Central memory CD8-positive, alpha-beta T cell (primary cell): ENCODE results near the gene CPAMD8.

Experiments used
- ATAC-seq: fragments of 150-1000 bp; cut with Tn5 transposase; replicated peaks from 2 replicates; pipeline ENCODE4 v1.10.0; 2022; ENCODE audit warnings: mild to moderate bottlenecking, moderate FRiP score, moderate number of reproducible peaks; ENCODE audit not compliant: poor library complexity, severe bottlenecking; ENCODE audit errors: extremely low read depth
- DNase-seq, 2 donors: peaks; one replicate each; pipeline ENCODE4 v3.0.0; 2021; ENCODE audit warnings: low spot score in 2 of 2
- H3K27ac Mint-ChIP-seq: one replicate; pipeline ENCODE4 v1.8.0; 2022; ENCODE audit warnings: low read depth, mild to moderate bottlenecking, moderate library complexity, mixed read lengths
- H3K27me3 Mint-ChIP-seq: one replicate; pipeline ENCODE4 v1.8.0; 2022; ENCODE audit warnings: mixed read lengths
- H3K36me3 Mint-ChIP-seq: one replicate; pipeline ENCODE4 v1.8.0; 2022; ENCODE audit warnings: mild to moderate bottlenecking, moderate library complexity, mixed read lengths; ENCODE audit not compliant: insufficient read depth
- H3K4me1 Mint-ChIP-seq: one replicate; pipeline ENCODE4 v1.8.0; 2022; ENCODE audit warnings: mixed read lengths
- H3K4me3 Mint-ChIP-seq: one replicate; pipeline ENCODE4 v1.8.0; 2022; ENCODE audit warnings: mild to moderate bottlenecking, moderate library complexity, mixed read lengths
- H3K9me3 Mint-ChIP-seq: one replicate; pipeline ENCODE4 v1.8.0; 2022; ENCODE audit warnings: mixed read lengths

CPAMD8 gene

GRCh38 chr19:16897856-16898161 lies 128.8 kb downstream of the CPAMD8 start:
- no peak for DNase-seq
- H3K27ac Mint-ChIP-seq, result peak overlapping the region; percentile 55

GRCh38 chr19:16897029-16897855 lies 129.4 kb downstream of the CPAMD8 start:
- H3K4me1 Mint-ChIP-seq, result peaks cover 20% of the 10 kb centered on the region
- DNase-seq (peak; percentile 16 to 40), ATAC-seq (peak; percentile 39)
- peaks cover 36% of the 10 kb centered on the region for H3K27me3 Mint-ChIP-seq
- peak overlapping the region; percentile 82 for H3K27ac Mint-ChIP-seq
- H3K4me3 Mint-ChIP-seq, result peak overlapping the region; percentile 69
- no peaks in the 10 kb centered on the region for H3K9me3 Mint-ChIP-seq
- peaks cover 12% of the 10 kb centered on the region for H3K36me3 Mint-ChIP-seq

More at GRCh38 chr19:16897856-16898161, 128.8 kb downstream of the CPAMD8 start:
- Mint-ChIP-seq H3K36me3 (peaks cover 12% of the 10 kb centered on the region), H3K9me3 (no peaks in the 10 kb centered on the region), H3K4me1 (peaks cover 20% of the 10 kb centered on the region), H3K4me3 (peak overlapping the region; percentile 69), H3K27me3 (peaks cover 30% of the 10 kb centered on the region)
- no peak for ATAC-seq

- ATAC-seq, result peak; percentile 44
- H3K4me1 Mint-ChIP-seq, result peaks cover 20% of the 10 kb centered on the region
- no peaks in the 10 kb centered on the region for H3K9me3 Mint-ChIP-seq
- peaks cover 44% of the 10 kb centered on the region for H3K27me3 Mint-ChIP-seq
- H3K27ac Mint-ChIP-seq, result peak overlapping the region; percentile 82
- H3K36me3 Mint-ChIP-seq, result peaks cover 12% of the 10 kb centered on the region
- peak overlapping the region; percentile 69 for H3K4me3 Mint-ChIP-seq
- DNase-seq, result no peak
Measured at GRCh38 chr19:16896146-16897028, 130.2 kb downstream of the CPAMD8 start.

- Mint-ChIP-seq H3K27ac (peak overlapping the region; percentile 14), H3K9me3 (no peaks in the 10 kb centered on the region), H3K4me3 (peak overlapping the region; percentile 27), H3K36me3 (peaks cover 12% of the 10 kb centered on the region), H3K27me3 (peaks cover 45% of the 10 kb centered on the region), H3K4me1 (peaks cover 20% of the 10 kb centered on the region)
- no peak for DNase-seq
- no peak for ATAC-seq
Measured at GRCh38 chr19:16895467-16896145, 131.0 kb downstream of the CPAMD8 start.

GRCh38 chr19:16894080-16894479 lies 132.5 kb downstream of the CPAMD8 start:
- ATAC-seq (no peak), DNase-seq (no peak)
- Mint-ChIP-seq H3K27ac (no peak overlapping the region), H3K9me3 (no peaks in the 10 kb centered on the region), H3K4me1 (peaks cover 13% of the 10 kb centered on the region), H3K27me3 (peaks cover 49% of the 10 kb centered on the region), H3K36me3 (peaks cover 12% of the 10 kb centered on the region), H3K4me3 (no peak overlapping the region)

- no peak for DNase-seq
- no peak overlapping the region for H3K4me3 Mint-ChIP-seq
- no peaks in the 10 kb centered on the region for H3K9me3 Mint-ChIP-seq
- H3K27me3 Mint-ChIP-seq, result peaks cover 54% of the 10 kb centered on the region
- H3K4me1 Mint-ChIP-seq, result peaks cover 14% of the 10 kb centered on the region
- no peak for ATAC-seq
- H3K36me3 Mint-ChIP-seq, result peaks cover 12% of the 10 kb centered on the region
- no peak overlapping the region for H3K27ac Mint-ChIP-seq
Measured at GRCh38 chr19:16893686-16893989, 133.0 kb downstream of the CPAMD8 start.

- H3K27ac Mint-ChIP-seq, result no peak overlapping the region
- ATAC-seq, result no peak
- DNase-seq, result no peak
- H3K36me3 Mint-ChIP-seq, result peaks cover 9% of the 10 kb centered on the region
- peaks cover 13% of the 10 kb centered on the region for H3K4me1 Mint-ChIP-seq
- H3K4me3 Mint-ChIP-seq, result no peak overlapping the region
- no peaks in the 10 kb centered on the region for H3K9me3 Mint-ChIP-seq
- H3K27me3 Mint-ChIP-seq, result peaks cover 56% of the 10 kb centered on the region
Measured at GRCh38 chr19:16892868-16893685, 133.5 kb downstream of the CPAMD8 start.

- Mint-ChIP-seq H3K4me1 (peaks cover 13% of the 10 kb centered on the region), H3K36me3 (peaks cover 9% of the 10 kb centered on the region), H3K27me3 (peaks cover 56% of the 10 kb centered on the region), H3K27ac (no peak overlapping the region), H3K4me3 (no peak overlapping the region), H3K9me3 (no peaks in the 10 kb centered on the region)
- ATAC-seq (no peak), DNase-seq (no peak)
Measured at GRCh38 chr19:16892436-16892835, 134.2 kb downstream of the CPAMD8 start.

GRCh38 chr19:16891696-16892382 lies 134.8 kb downstream of the CPAMD8 start:
- DNase-seq (no peak), ATAC-seq (no peak)
- H3K36me3 Mint-ChIP-seq, result peaks cover 7% of the 10 kb centered on the region
- no peak overlapping the region for H3K4me3 Mint-ChIP-seq
- H3K9me3 Mint-ChIP-seq, result no peaks in the 10 kb centered on the region
- peaks cover 13% of the 10 kb centered on the region for H3K4me1 Mint-ChIP-seq
- no peak overlapping the region for H3K27ac Mint-ChIP-seq
- peaks cover 56% of the 10 kb centered on the region for H3K27me3 Mint-ChIP-seq

GRCh38 chr19:16890461-16891184 lies 136.0 kb downstream of the CPAMD8 start:
- Mint-ChIP-seq H3K4me3 (no peak overlapping the region), H3K36me3 (peaks cover 5% of the 10 kb centered on the region), H3K27ac (no peak overlapping the region), H3K9me3 (no peaks in the 10 kb centered on the region), H3K27me3 (peaks cover 54% of the 10 kb centered on the region), H3K4me1 (peaks cover 13% of the 10 kb centered on the region)
- ATAC-seq (no peak), DNase-seq (no peak)

- Mint-ChIP-seq H3K36me3 (peaks cover 2% of the 10 kb centered on the region), H3K4me1 (peaks cover 8% of the 10 kb centered on the region), H3K27ac (no peak overlapping the region), H3K27me3 (peaks cover 47% of the 10 kb centered on the region), H3K9me3 (no peaks in the 10 kb centered on the region), H3K4me3 (no peak overlapping the region)
- no peak for ATAC-seq
- no peak for DNase-seq
Measured at GRCh38 chr19:16889883-16890460, 136.6 kb downstream of the CPAMD8 start.
